WTC11 (cell line): ENCODE measurements around the gene PKP1. TPM values are rescaled to one million over a fixed set of nuclear protein-coding genes. Genes with fewer than 3 reads are reported as not detected.
A peak's percentile ranks its signal among the peaks of the same experiment; 100 is the strongest.

Experiments used
- ATAC-seq: fragments of 200-7000 bp; cut with Tn5 transposase; 2 replicates; pipeline ENCODE4 v1.10.0; 2021; ENCODE audit warnings: mild to moderate bottlenecking, moderate library complexity
- CTCF ChIA-PET: fragments of 300-600 bp; sonication (Branson Sonifier 250); formaldehyde crosslinking; loops from one replicate; lab custom pipeline; 2021; ENCODE audit warnings: antibody characterized with exemption; lab: Charles Lee
- POLR2A ChIA-PET: fragments of 350-600 bp; sonication (Branson Sonifier 250); formaldehyde crosslinking; loops from one replicate; lab custom pipeline; 2021; ENCODE audit warnings: antibody characterized with exemption; lab: Charles Lee
- DNase-seq: peaks from one replicate; pipeline ENCODE4 v3.0.0; 2021; ENCODE audit warnings: low spot score
- H3K27ac Mint-ChIP-seq: 2 replicates; pipeline ENCODE4 v1.8.0; 2021; ENCODE audit warnings: mixed read lengths
- H3K27me3 Mint-ChIP-seq: 2 replicates; pipeline ENCODE4 v1.8.0; 2021; ENCODE audit warnings: low read depth, mild to moderate bottlenecking, moderate library complexity, mixed read lengths
- H3K36me3 Mint-ChIP-seq: 2 replicates; pipeline ENCODE4 v1.8.0; 2021; ENCODE audit warnings: mixed read lengths
- H3K4me1 Mint-ChIP-seq: 2 replicates; pipeline ENCODE4 v1.8.0; 2022; ENCODE audit warnings: mixed read lengths
- H3K4me3 Mint-ChIP-seq: 2 replicates; pipeline ENCODE4 v1.8.0; 2021; ENCODE audit warnings: mild to moderate bottlenecking, moderate library complexity, mixed read lengths
- H3K9me3 Mint-ChIP-seq: 2 replicates; pipeline ENCODE4 v1.8.0; 2021; ENCODE audit warnings: mixed read lengths
- ATF6 ChIP-seq: sonication (generic); formaldehyde crosslinking; IDR thresholded peaks from 2 replicates; pipeline ENCODE4 v1.8.1; 2023; ENCODE audit warnings: mild to moderate bottlenecking, missing genetic modification reagents
- ELF4 ChIP-seq: sonication (generic); formaldehyde crosslinking; IDR thresholded peaks from 2 replicates; pipeline ENCODE4 v1.8.1; 2022; ENCODE audit warnings: low read depth, mild to moderate bottlenecking, moderate library complexity, missing genetic modification reagents
- ESRRA ChIP-seq: sonication (generic); formaldehyde crosslinking; IDR thresholded peaks from 2 replicates; pipeline ENCODE4 v1.8.1; 2022; ENCODE audit warnings: mild to moderate bottlenecking, missing genetic modification reagents, borderline replicate concordance
- ETV6 ChIP-seq: sonication (generic); formaldehyde crosslinking; IDR thresholded peaks from 2 replicates; pipeline ENCODE4 v1.8.1; 2022; ENCODE audit warnings: mild to moderate bottlenecking, missing genetic modification reagents
- FOXP1 ChIP-seq: sonication (generic); formaldehyde crosslinking; IDR thresholded peaks from 2 replicates; pipeline ENCODE4 v1.8.0; 2022; ENCODE audit warnings: missing genetic modification reagents, mild to moderate bottlenecking, moderate library complexity, borderline replicate concordance
- GABPB1 ChIP-seq: sonication (generic); formaldehyde crosslinking; IDR thresholded peaks from 2 replicates; pipeline ENCODE4 v1.8.1; 2023; ENCODE audit warnings: mild to moderate bottlenecking, missing genetic modification reagents
- HMGXB4 ChIP-seq: sonication (generic); formaldehyde crosslinking; IDR thresholded peaks from 2 replicates; pipeline ENCODE4 v1.8.1; 2023; ENCODE audit warnings: mild to moderate bottlenecking, moderate library complexity, missing genetic modification reagents
- JUN ChIP-seq: sonication (generic); formaldehyde crosslinking; IDR thresholded peaks from 2 replicates; pipeline ENCODE4 v1.8.0; 2023; ENCODE audit warnings: mild to moderate bottlenecking, missing genetic modification reagents
- MLX ChIP-seq: sonication (generic); formaldehyde crosslinking; IDR thresholded peaks from 2 replicates; pipeline ENCODE4 v1.8.1; 2023; ENCODE audit warnings: mild to moderate bottlenecking, missing genetic modification reagents, moderate library complexity
- MXD4 ChIP-seq: fragments of 250-450 bp; sonication (Bioruptor Pico); IDR thresholded peaks from 2 replicates; pipeline ENCODE4 v1.8.0; 2021; ENCODE audit warnings: mild to moderate bottlenecking, moderate library complexity, borderline replicate concordance
- NFYB ChIP-seq: sonication (generic); formaldehyde crosslinking; conservative IDR thresholded peaks from 2 replicates; pipeline ENCODE4 v1.8.0; 2022; ENCODE audit warnings: low read depth, missing genetic modification reagents
- NR3C1 ChIP-seq: sonication (generic); formaldehyde crosslinking; conservative IDR thresholded peaks from 2 replicates; pipeline ENCODE4 v1.8.1; 2023; ENCODE audit warnings: low read depth, mild to moderate bottlenecking, missing genetic modification reagents
- PRDM15 ChIP-seq: sonication (generic); formaldehyde crosslinking; IDR thresholded peaks from 2 replicates; pipeline ENCODE4 v1.8.0; 2022; ENCODE audit warnings: missing genetic modification reagents
- SMAD3 ChIP-seq: sonication (generic); formaldehyde crosslinking; IDR thresholded peaks from 2 replicates; pipeline ENCODE4 v1.8.0; 2022; ENCODE audit warnings: missing genetic modification reagents, mild to moderate bottlenecking, borderline replicate concordance
- SP1 ChIP-seq: sonication (generic); formaldehyde crosslinking; conservative IDR thresholded peaks from 2 replicates; pipeline ENCODE4 v1.8.1; 2022; ENCODE audit warnings: missing genetic modification reagents
- TEAD1 ChIP-seq: sonication (generic); formaldehyde crosslinking; IDR thresholded peaks from 2 replicates; pipeline ENCODE4 v1.8.0; 2022; ENCODE audit warnings: mild to moderate bottlenecking, missing genetic modification reagents
- USF1 ChIP-seq: sonication (generic); formaldehyde crosslinking; IDR thresholded peaks from 2 replicates; pipeline ENCODE4 v1.8.0; 2022; ENCODE audit warnings: mild to moderate bottlenecking, missing genetic modification reagents
- ZMAT4 ChIP-seq: fragments of 250-450 bp; sonication (Bioruptor Pico); IDR thresholded peaks from 2 replicates; pipeline ENCODE4 v1.9.0; 2021; ENCODE audit warnings: mild to moderate bottlenecking
- ZNF138 ChIP-seq: sonication (generic); formaldehyde crosslinking; conservative IDR thresholded peaks from 2 replicates; pipeline ENCODE4 v1.8.1; 2022; ENCODE audit warnings: mild to moderate bottlenecking, moderate library complexity, missing genetic modification reagents
- ZNF317 ChIP-seq: sonication (generic); formaldehyde crosslinking; IDR thresholded peaks from 2 replicates; pipeline ENCODE4 v1.8.1; 2023; ENCODE audit warnings: low read depth, mild to moderate bottlenecking, moderate library complexity, missing genetic modification reagents, borderline replicate concordance
- ZNF416 ChIP-seq: fragments of 250-450 bp; sonication (Bioruptor Pico); IDR thresholded peaks from 2 replicates; pipeline ENCODE4 v1.9.0; 2021; ENCODE audit warnings: mild to moderate bottlenecking, inconsistent platforms
- ZSCAN18 ChIP-seq: fragments of 250-450 bp; sonication (Bioruptor Pico); IDR thresholded peaks from 2 replicates; pipeline ENCODE4 v2.1.2; 2022; ENCODE audit warnings: mild to moderate bottlenecking, moderate library complexity
- total RNA-seq: library from RNA; stranded (reverse); gene quantifications from 3 replicates; pipeline ENCODE4 v1.2.3, GENCODE V29; 2021

The PKP1 gene
- total RNA-seq, 1 experiment from 2014 or later, result 0.24 TPM

- TF ChIP-seq ZMAT4 (CRISPR knock-in tag) (no peak), USF1 (CRISPR knock-in tag) (0 out of 2 replicates have a peak, but pooled peaks have one; percentile 9), ZNF138 (CRISPR knock-in tag) (no peak)
- TF ChIP-seq, all 79 proteins: peak for 3
Observed at GRCh38 chr1:201283836-201284553, 689 bp downstream of the PKP1 start (continued).

- no peak for DNase-seq
- Mint-ChIP-seq H3K9me3 (no peaks in the 10 kb centered on the region), H3K4me1 (peaks cover 24% of the 10 kb centered on the region), H3K27me3 (peaks cover 45% of the 10 kb centered on the region), H3K27ac (no peak overlapping the region), H3K36me3 (no peaks in the 10 kb centered on the region), H3K4me3 (no peak overlapping the region)
- ChIA-PET CTCF (interaction anchor here (1.0 to 2.9 kb wide), 5 partner anchors 30 to 151 kb away, joined by 3 to 8 read pairs (median 7); no protein-coding TSS in a partner anchor), POLR2A (no interaction called here)
- TF ChIP-seq HMGXB4 (CRISPR knock-in tag) (no peak), MLX (CRISPR knock-in tag) (no peak), NFYB (no peak), FOXP1 (no peak), ZSCAN18 (no peak), ETV6 (CRISPR knock-in tag) (no peak), ELF4 (CRISPR knock-in tag) (no peak), MXD4 (CRISPR knock-in tag) (no peak), TEAD1 (CRISPR knock-in tag) (no peak), SMAD3 (no peak), GABPB1 (CRISPR knock-in tag) (no peak), ESRRA (CRISPR knock-in tag) (no peak), NR3C1 (CRISPR knock-in tag) (no peak), SP1 (no peak)
- no peak for ATAC-seq
Observed at GRCh38 chr1:201284636-201285035, 1.3 kb downstream of the PKP1 start.

- H3K4me3 Mint-ChIP-seq, result no peak overlapping the region
- peaks cover 29% of the 10 kb centered on the region for H3K4me1 Mint-ChIP-seq
- no peaks in the 10 kb centered on the region for H3K9me3 Mint-ChIP-seq
- ChIA-PET CTCF (interaction anchor here (1.0 to 2.9 kb wide), 3 partner anchors 61 to 200 kb away, joined by 3 to 7 read pairs (median 3); no protein-coding TSS in a partner anchor), POLR2A (no interaction called here)
- no peak for DNase-seq
- H3K36me3 Mint-ChIP-seq, result no peaks in the 10 kb centered on the region
- no peak overlapping the region for H3K27ac Mint-ChIP-seq
- no peak for ATAC-seq
- peaks cover 41% of the 10 kb centered on the region for H3K27me3 Mint-ChIP-seq
- no peak for TF ChIP-seq USF1 (CRISPR knock-in tag)
- no peak for TF ChIP-seq JUN (CRISPR knock-in tag)
- no peak for TF ChIP-seq ZNF317 (CRISPR knock-in tag)
- no peak for TF ChIP-seq ETV6 (CRISPR knock-in tag)
- TF ChIP-seq ATF6, result no peak
- TF ChIP-seq ZNF416 (CRISPR knock-in tag), result no peak
- no peak for TF ChIP-seq PRDM15 (CRISPR knock-in tag)
- TF ChIP-seq NR3C1 (CRISPR knock-in tag), result no peak
Observed at GRCh38 chr1:201285846-201286245, 2.5 kb downstream of the PKP1 start.
